Activated naive CD4-positive, alpha-beta T cell treated with anti-CD3 and anti-CD28 coated beads, Interleukin-2, amount 50 U/mL, for 72 hours (primary cell): Measurements from ENCODE around the gene FAM53A. TPM values are rescaled to one million over a fixed set of nuclear protein-coding genes. Genes with fewer than 3 reads are reported as not detected.
"Not testable (repeated sequence)": the region's sequence is repeated elsewhere in the genome, so short reads cannot be mapped to it uniquely, and the experiment has no call there.

Experiments used
- ATAC-seq, 2 donors: fragments of 150-1000 bp; cut with Tn5 transposase; 2 replicates each; pipeline ENCODE4 v1.10.0; 2021; ENCODE audit warnings: mild to moderate bottlenecking in 2 of 2, moderate library complexity in 2 of 2
- DNase-seq, 2 donors: peaks; one replicate each; pipeline ENCODE4 v3.0.0; 2021 to 2022; ENCODE audit warnings: low spot score in 2 of 2
- H3K27ac Mint-ChIP-seq, 2 donors: one replicate each; pipeline ENCODE4 v1.8.0; 2022; ENCODE audit warnings: mild to moderate bottlenecking in 2 of 2, mixed read lengths in 2 of 2
- H3K36me3 Mint-ChIP-seq, 2 donors: one replicate each; pipeline ENCODE4 v1.8.0; 2022; ENCODE audit warnings: mixed read lengths in 2 of 2
- H3K9me3 Mint-ChIP-seq, 2 donors: one replicate each; pipeline ENCODE4 v1.8.0; 2022; ENCODE audit warnings: mixed read lengths in 2 of 2
- total RNA-seq, 2 donors: library from RNA; stranded (reverse); gene quantifications; one replicate each; pipeline ENCODE4 v1.2.3, GENCODE V29; 2022

FAM53A gene
- total RNA-seq, 2 donors from 2014 or later, result 3.0 to 5.4 TPM

DNA sequence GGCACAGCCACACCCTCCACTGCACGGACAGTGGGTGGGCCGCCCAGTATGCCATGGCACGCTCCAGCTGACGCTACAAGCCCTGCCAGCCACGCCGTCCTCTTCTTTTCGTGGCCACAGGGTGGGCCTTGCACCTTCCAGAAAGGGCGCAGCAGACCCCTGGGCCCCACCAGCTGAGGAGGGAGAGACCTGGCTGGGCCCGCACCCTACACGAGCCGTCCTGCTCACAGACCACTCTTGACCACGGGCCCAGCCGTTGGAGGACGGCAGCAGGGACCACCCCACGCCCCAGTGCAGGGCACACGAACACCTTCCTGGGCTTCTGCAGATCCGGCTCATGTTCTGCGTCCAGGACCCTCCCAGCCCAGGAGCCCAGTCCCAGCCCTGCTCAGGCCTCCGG lies 27.1 kb downstream of the FAM53A start:
- DNase-seq (no peak), ATAC-seq (no peak)
- Mint-ChIP-seq H3K27ac (no peak overlapping the region), H3K9me3 (no peaks in the 10 kb centered on the region), H3K36me3 (no peaks in the 10 kb centered on the region)

GRCh38 chr4:1656132-1656531 lies 28.0 kb downstream of the FAM53A start:
- Mint-ChIP-seq H3K9me3 (no peaks in the 10 kb centered on the region), H3K36me3 (no peaks in the 10 kb centered on the region), H3K27ac (peak overlapping the region in 1 of 2 donors; percentile 75)
- DNase-seq (no peak), ATAC-seq (no peak)

- Mint-ChIP-seq H3K36me3 (no peaks in the 10 kb centered on the region), H3K27ac (no peak overlapping the region)
- ATAC-seq, result no peak
These were observed 28.4 kb downstream of the FAM53A start for GRCh38 chr4:1655676-1656075.

DNA sequence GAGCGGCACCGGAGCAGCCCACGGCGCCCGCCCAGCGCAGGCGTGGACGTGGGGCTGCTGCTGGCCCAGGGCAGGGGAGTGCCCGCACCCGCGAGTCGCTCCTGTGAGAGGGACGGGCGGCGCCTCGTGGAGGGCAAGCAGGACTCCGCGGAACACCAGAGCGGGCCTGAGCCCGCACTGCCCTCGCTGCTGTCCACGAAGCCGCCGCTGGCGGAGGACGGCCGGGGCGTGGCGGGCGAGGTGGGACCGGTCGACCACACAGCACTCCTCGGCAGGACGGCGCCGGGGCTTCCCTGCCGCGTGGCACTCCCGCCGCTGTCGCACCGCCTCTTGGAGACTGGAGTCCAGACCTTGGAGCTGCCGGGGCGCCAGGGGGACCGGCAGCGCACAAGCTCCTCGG lies 29.0 kb downstream of the FAM53A start:
- H3K36me3 Mint-ChIP-seq, result no peaks in the 10 kb centered on the region
- DNase-seq (no peak), ATAC-seq (no peak)
- no peak overlapping the region for H3K27ac Mint-ChIP-seq
- no peaks in the 10 kb centered on the region for H3K9me3 Mint-ChIP-seq

More at GRCh38 chr4:1655676-1656075, 28.4 kb downstream of the FAM53A start:
- no peak for DNase-seq
- H3K9me3 Mint-ChIP-seq, result no peaks in the 10 kb centered on the region

DNA sequence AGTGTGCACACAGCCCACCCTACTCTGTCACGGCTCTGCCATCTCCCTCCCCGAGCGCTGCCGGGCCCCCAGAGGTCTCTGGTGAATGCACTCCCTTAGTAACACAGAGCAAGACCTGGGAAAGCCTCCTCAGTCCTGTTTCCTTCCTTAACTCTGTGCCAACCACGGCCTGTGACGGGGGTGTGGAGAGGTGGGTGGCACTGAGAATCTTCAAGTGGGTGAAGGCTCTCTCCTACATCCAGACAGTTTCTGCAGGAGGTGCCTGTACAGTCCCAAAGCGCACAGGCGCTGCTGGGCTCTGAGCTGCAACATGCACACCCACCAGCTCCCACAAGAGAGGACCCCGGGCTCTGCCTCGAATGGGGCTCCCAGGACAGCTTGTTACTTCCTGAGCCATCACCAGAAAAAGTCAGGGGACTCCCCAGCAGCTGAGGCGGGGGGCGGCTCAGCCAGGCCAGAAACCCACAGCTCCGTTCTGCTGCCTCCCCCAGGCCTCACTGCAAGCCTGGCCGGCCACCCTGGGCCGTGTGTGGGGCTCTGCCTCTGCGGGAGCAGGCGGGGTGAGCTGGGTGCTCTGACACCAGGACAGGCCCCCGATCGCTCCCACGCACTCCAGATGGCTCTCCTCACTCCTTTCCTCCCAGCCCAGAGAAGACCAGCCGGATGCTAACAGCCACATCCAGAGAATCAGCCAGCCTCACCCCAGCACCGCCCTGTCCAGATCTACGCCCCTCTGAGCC lies 29.7 kb downstream of the FAM53A start:
- ATAC-seq, result no peak
- Mint-ChIP-seq H3K27ac (no peak overlapping the region), H3K36me3 (no peaks in the 10 kb centered on the region), H3K9me3 (no peaks in the 10 kb centered on the region)
- no peak for DNase-seq

- Mint-ChIP-seq H3K9me3 (no peaks in the 10 kb centered on the region), H3K27ac (no peak overlapping the region), H3K36me3 (no peaks in the 10 kb centered on the region)
- ATAC-seq, result no peak
- DNase-seq, result no peak
These were observed 30.3 kb downstream of the FAM53A start for GRCh38 chr4:1653776-1654175.

DNA sequence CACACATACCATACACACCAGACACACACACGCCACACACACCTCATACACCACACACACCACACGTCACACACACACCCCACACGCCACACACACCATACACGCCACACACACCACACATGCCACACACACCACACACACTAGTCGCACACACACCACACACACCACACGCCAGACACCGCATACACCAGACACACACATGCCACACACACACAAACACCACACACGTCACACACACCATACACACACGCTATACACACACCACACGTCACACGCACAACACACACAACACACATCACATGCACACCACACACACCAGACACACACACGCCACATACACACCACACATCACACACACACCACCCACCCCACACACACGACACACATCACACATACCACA lies 32.0 kb downstream of the FAM53A start:
- Mint-ChIP-seq H3K27ac (no peak overlapping the region), H3K9me3 (no peaks in the 10 kb centered on the region), H3K36me3 (no peaks in the 10 kb centered on the region)
- DNase-seq (no peak), ATAC-seq (no peak)

- no peak for ATAC-seq
- Mint-ChIP-seq H3K9me3 (no peaks in the 10 kb centered on the region), H3K36me3 (no peaks in the 10 kb centered on the region), H3K27ac (no peak overlapping the region)
- no peak for DNase-seq
These were observed 32.5 kb downstream of the FAM53A start for GRCh38 chr4:1651609-1652008.

DNA sequence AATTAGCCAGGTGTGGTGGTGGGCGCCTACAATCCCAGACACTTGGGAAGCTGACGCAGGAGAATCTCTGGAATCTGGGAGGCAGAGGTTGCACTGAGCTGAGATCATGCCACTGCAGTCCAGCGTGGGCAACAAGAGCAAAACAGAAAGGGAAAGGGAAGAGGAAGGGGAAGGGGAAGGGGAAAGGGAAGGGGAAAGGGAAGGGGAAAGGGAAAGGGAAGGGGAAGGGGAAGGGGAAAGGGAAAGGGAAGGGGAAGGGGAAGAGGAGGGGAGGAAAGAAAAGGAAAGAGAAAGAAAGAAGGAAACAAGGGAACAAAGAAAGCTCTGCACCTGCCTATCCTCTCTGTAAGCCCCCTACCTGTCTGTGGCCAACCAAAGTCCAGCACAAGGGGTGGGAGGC lies 35.2 kb downstream of the FAM53A start:
- H3K9me3 Mint-ChIP-seq, result no peaks in the 10 kb centered on the region
- DNase-seq (no peak), ATAC-seq (no peak)
- no peak overlapping the region for H3K27ac Mint-ChIP-seq
- H3K36me3 Mint-ChIP-seq, result no peaks in the 10 kb centered on the region

DNA sequence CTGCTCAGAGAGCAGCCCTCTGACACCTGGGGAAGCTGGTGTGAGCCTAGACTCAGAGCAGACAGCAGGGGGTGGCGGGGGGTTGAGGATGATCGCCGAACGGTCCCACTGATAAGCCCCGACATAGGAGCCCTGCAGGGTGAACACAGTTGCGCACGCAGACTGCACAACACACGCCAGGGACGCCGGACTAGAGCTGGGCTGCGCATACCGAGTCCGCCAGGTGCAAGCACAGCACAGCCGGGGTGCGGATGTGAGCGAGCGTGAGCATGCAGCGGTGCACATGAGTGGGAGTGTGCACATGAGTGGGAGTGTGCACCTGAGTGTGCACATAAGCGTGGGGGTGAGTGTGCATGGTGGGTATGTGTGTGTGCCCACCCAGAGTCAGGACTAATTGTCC lies 36.7 kb downstream of the FAM53A start:
- no peak for DNase-seq
- Mint-ChIP-seq H3K36me3 (no peaks in the 10 kb centered on the region), H3K9me3 (no peaks in the 10 kb centered on the region), H3K27ac (no peak overlapping the region)
- ATAC-seq, result no peak

DNA sequence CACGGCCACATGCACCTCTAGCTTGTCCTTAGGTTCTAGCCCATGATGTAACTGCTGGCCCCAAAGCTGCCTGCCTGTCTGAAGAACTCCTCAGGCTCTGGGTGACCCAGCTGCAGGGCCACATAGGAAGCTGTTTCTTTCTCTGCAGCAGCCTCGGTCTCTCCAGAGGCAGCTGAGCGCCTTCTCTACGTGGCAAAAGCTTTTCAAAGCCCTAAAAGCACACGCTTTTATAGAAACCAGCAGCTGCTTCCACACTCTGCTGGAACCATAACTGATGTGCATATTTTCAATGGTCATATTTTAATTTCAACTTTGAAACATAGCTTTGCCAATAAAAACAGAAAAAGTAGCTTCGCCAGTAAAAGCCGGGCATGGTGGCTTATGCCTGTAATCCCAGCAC lies 37.4 kb downstream of the FAM53A start:
- no peaks in the 10 kb centered on the region for H3K9me3 Mint-ChIP-seq
- no peak overlapping the region for H3K27ac Mint-ChIP-seq
- no peaks in the 10 kb centered on the region for H3K36me3 Mint-ChIP-seq
- DNase-seq (no peak), ATAC-seq (no peak)

DNA sequence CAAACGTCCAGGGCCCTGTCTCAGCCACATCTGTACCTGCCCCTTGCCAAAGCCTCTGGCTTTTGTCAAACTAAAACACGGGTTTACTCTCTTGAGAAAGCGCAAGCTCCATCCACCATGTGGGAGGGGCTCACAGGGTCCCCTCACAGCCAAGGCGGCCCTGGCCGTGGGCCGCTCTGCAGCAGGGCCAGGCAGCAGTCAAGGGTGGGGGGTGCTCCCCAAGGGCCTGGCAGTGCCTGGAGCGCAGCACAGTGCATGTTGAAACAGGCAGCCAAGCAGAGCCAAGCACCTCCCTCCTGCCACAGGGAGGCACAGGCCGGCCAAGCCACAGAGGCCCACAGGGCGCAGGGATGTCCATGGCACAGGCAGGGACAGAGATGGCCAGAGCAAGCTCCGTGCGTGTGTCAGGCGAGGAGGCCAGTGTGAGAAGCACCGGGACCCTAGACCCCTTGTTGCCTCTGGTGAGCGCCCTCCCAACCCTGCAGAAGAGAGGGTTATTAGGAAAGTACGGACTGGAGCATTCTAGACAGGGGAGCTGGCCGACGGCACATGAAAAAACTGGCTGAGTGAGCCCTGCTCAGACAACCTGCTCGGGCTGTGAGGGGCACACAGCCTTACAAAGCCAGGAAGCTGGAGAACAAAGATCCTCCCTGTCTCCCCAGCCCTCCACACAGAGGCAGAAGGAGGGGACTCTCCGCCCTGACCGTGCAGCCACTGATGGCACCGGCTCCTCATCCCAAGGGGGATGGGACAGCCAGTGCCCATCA lies 39.0 kb downstream of the FAM53A start:
- DNase-seq (no peak), ATAC-seq (no peak)
- H3K36me3 Mint-ChIP-seq, result no peaks in the 10 kb centered on the region
- H3K9me3 Mint-ChIP-seq, result no peaks in the 10 kb centered on the region
- H3K27ac Mint-ChIP-seq, result no peak overlapping the region

DNA sequence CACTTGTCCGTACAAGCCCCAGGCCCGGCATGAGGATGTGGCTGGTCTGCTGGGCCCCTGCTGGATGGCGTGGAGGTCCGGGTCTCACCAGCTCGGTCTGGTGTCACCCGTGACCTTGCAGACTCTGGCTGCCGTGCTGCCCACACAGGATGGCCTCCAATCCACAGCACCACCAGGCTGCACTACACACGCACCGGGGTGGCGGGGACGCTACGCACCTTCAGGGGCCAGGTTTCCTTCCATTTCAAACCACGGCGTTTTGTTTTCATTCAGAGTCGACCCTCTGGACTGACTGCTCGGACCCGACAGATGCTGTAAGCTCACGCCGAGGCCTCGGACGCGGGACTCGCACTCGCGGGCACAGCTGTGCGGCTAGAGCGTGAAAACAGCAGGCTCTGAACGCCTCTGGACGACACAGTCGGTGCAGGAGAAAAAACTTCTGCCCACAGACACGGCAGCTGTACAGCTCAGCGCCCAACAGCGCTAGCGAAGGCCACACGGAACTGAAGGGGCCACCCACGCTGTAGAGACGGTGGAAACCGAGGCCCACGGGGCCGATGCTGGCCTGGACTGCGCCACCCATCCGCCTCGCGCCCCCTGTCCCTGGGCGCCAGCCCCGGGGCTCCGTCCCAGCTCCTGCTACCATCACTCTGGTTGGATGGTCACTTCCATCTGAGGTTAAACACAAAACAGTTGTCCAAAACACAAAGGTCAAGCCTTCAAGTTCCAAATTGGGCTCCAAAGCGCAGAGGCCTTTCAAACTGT lies 40.0 kb downstream of the FAM53A start:
- H3K9me3 Mint-ChIP-seq, result no peaks in the 10 kb centered on the region
- H3K36me3 Mint-ChIP-seq, result no peaks in the 10 kb centered on the region
- ATAC-seq (no peak), DNase-seq (no peak)
- no peak overlapping the region for H3K27ac Mint-ChIP-seq

DNA sequence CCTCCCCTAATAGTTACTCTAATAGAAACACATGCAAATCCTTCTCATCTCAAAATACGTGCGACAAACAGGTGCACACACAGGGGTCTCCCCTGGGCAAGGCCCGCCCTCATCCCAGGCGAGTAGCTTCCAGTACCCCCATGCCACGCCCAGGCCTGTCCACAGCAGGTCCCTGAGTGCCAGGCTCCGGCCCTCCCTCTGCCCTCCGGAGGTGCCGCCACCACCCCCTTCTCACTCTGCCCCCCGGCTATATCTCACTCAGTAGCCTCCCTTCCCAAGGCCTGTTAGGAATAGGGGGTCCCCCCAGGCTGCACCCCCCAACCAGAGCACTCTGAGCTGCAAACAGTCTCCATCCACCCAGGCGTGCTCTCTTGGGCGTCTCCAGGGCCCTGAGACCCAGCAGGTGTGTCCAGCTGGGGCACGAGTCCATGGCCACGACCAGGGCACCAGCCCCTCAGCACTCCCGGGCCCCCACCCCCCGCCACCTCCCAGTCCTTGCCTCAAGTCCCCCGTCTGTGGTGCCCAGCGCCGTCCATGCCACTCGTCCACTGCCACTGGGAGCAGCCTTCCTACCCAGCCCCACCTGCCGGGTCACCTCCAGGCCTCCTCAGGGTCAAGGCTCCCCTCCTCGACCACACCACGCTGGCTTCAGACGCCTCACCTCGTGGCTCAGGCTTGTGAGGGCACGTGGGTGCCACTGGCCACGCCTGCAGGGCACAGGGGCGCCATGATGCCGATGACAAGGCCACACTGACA lies 41.7 kb downstream of the FAM53A start:
- Mint-ChIP-seq H3K27ac (peak overlapping the region in 1 of 2 donors; percentile 85), H3K36me3 (no peaks in the 10 kb centered on the region), H3K9me3 (no peaks in the 10 kb centered on the region)
- ATAC-seq (no peak), DNase-seq (no peak)

DNA sequence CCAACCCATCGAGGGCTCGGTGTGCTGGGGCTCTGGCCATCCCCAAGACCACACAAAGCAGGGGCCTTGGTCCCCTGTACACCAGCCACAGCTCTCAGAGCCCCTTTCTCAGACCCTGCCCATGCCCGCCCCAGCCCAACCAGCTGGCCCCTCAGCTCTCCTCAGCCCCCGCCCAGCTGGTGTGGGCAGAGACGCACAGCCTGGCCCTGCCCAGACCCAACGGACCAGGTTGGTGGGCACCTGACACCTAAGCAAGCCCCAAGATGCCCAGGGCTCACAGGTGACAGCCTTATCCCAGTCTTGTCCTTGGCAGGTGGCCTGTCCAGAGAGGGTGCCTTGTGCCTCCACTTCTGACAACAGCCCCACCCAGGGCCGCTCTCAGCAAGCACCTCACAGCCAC lies 42.4 kb downstream of the FAM53A start:
- Mint-ChIP-seq H3K36me3 (no peaks in the 10 kb centered on the region), H3K9me3 (no peaks in the 10 kb centered on the region), H3K27ac (no peak overlapping the region)
- DNase-seq (no peak), ATAC-seq (no peak)

GRCh38 chr4:1640716-1641503 lies 43.2 kb downstream of the FAM53A start:
- DNase-seq, result not testable (repeated sequence)

More at GRCh38 chr4:1640716-1641503, 43.2 kb downstream of the FAM53A start:
- not testable (repeated sequence) for H3K36me3 Mint-ChIP-seq, ATAC-seq, H3K9me3 Mint-ChIP-seq, H3K27ac Mint-ChIP-seq
